Limb (tissue), 2 donors: ENCODE results near the gene CGB8.
"Not testable (repeated sequence)": the region's sequence is repeated elsewhere in the genome, so short reads cannot be mapped to it uniquely, and the experiment has no call there.

Experiments used
- DNase-seq, 2 donors: peaks; one replicate each; pipeline ENCODE4 v3.0.0-alpha.2; 2016; ENCODE audit errors: extremely low spot score in 2 of 2

The CGB8 gene

GRCh38 chr19:49049011-49049410 lies at the start of gene CGB8:
Gene CGB8, minus strand, starts transcription at chr19:49049111. Its CDS starts 372 bp downstream, at chr19:49048739.
- DNase-seq, result not testable (repeated sequence)

- DNase-seq, result peak; percentile 70 to 80
Measured at GRCh38 chr19:49097453-49098288, 48.8 kb upstream of the CGB8 start.

GRCh38 chr19:49094505-49095482 lies 45.9 kb upstream of the CGB8 start:
- no peak for DNase-seq

- DNase-seq, result no peak
Measured at GRCh38 chr19:49092686-49093085, 43.8 kb upstream of the CGB8 start.

GRCh38 chr19:49091391-49092038 lies 42.6 kb upstream of the CGB8 start:
- no peak for DNase-seq

- DNase-seq, result no peak
Measured at GRCh38 chr19:49086296-49086695, 37.4 kb upstream of the CGB8 start.

GRCh38 chr19:49085868-49086232 lies 36.9 kb upstream of the CGB8 start:
- DNase-seq, result no peak

- DNase-seq, result peak; percentile 100
Measured at GRCh38 chr19:49085020-49085867, 36.3 kb upstream of the CGB8 start, which contains the start of gene SNRNP70. Gene SNRNP70, plus strand, starts transcription at chr19:49085451. Its CDS starts 964 bp downstream, at chr19:49086415.

GRCh38 chr19:49084206-49085019 lies 35.5 kb upstream of the CGB8 start:
- no peak for DNase-seq

- DNase-seq, result no peak
Measured at GRCh38 chr19:49081273-49081672, 32.4 kb upstream of the CGB8 start.

GRCh38 chr19:49080392-49080791 lies 31.5 kb upstream of the CGB8 start:
- no peak for DNase-seq

- not testable (repeated sequence) for DNase-seq
Measured at GRCh38 chr19:49074869-49075268, 26.0 kb upstream of the CGB8 start.

- DNase-seq, result no peak
Measured at GRCh38 chr19:49073514-49074378, 24.8 kb upstream of the CGB8 start.

GRCh38 chr19:49071860-49072547 lies 23.1 kb upstream of the CGB8 start:
- peak in 1 of 2 donors; percentile 63 for DNase-seq

GRCh38 chr19:49070416-49070815 lies 21.5 kb upstream of the CGB8 start:
- no peak for DNase-seq

- no peak for DNase-seq
Measured at GRCh38 chr19:49069026-49069425, 20.1 kb upstream of the CGB8 start.

GRCh38 chr19:49067554-49067953 lies 18.6 kb upstream of the CGB8 start:
- DNase-seq, result no peak

- no peak for DNase-seq
Measured at GRCh38 chr19:49065905-49066512, 17.1 kb upstream of the CGB8 start.
